Measurements from ENCODE around the gene LEUTX. TPM values are rescaled to one million over a fixed set of nuclear protein-coding genes. Genes with fewer than 3 reads are reported as not detected.

LEUTX gene
- total RNA-seq, 1 experiment from 2014 or later, result not detected

- DNase-seq (ENCODE audit: low spot score), result no peak
- H3K27me3 ChIP-seq (replicated peaks; ENCODE audit: insufficient read depth, low read depth, low read length, poor library complexity), result no peaks in the 10 kb centered on the region
- intact Hi-C loops (cut with micrococcal nuclease; ENCODE audit: unreplicated experiment), result no loop called here
- H3K4me1 ChIP-seq (ENCODE audit: insufficient read depth, low read length, poor library complexity, severe bottlenecking), result peaks cover 9% of the 10 kb centered on the region
- H3K36me3 ChIP-seq (ENCODE audit: insufficient read depth, low read length, poor library complexity, severe bottlenecking), result peaks cover 51% of the 10 kb centered on the region
- no peaks in the 10 kb centered on the region for H3K9me3 ChIP-seq (ENCODE audit: low read depth, low read length, poor library complexity, severe bottlenecking)
- peak overlapping the region; percentile 93 for H3K4me3 ChIP-seq (ENCODE audit: low read depth, low read length, poor library complexity, severe bottlenecking)
- ChIA-PET CTCF (interaction anchor here (1.3 to 1.7 kb wide), 2 partner anchors 11 to 40 kb away, joined by 4 to 5 read pairs; no protein-coding TSS in a partner anchor), POLR2A (ENCODE audit: low non-redundant PET) (interaction anchor here (0.6 kb wide), 1 partner anchor 536 kb away, joined by 3 read pairs; no protein-coding TSS in a partner anchor)
- peak overlapping the region; percentile 91 for H3K27ac ChIP-seq (ENCODE audit: low read depth, low read length, poor library complexity, severe bottlenecking)
- BruUV-seq (replicated peaks), result no TSS peak
- no peak for TF ChIP-seq EZH2 (IDR thresholded peaks at IDR 0.05; ENCODE audit: borderline replicate concordance, low read depth, low read length, poor library complexity, severe bottlenecking)
- TF ChIP-seq, protein P1, sequence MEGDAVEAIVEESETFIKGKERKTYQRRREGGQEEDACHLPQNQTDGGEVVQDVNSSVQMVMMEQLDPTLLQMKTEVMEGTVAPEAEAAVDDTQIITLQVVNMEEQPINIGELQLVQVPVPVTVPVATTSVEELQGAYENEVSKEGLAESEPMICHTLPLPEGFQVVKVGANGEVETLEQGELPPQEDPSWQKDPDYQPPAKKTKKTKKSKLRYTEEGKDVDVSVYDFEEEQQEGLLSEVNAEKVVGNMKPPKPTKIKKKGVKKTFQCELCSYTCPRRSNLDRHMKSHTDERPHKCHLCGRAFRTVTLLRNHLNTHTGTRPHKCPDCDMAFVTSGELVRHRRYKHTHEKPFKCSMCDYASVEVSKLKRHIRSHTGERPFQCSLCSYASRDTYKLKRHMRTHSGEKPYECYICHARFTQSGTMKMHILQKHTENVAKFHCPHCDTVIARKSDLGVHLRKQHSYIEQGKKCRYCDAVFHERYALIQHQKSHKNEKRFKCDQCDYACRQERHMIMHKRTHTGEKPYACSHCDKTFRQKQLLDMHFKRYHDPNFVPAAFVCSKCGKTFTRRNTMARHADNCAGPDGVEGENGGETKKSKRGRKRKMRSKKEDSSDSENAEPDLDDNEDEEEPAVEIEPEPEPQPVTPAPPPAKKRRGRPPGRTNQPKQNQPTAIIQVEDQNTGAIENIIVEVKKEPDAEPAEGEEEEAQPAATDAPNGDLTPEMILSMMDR (conservative IDR thresholded peaks at IDR 0.05; ENCODE audit: low read depth, low read length), result no peak
Measured at GRCh38 chr19:39833160-39833463, 54.5 kb downstream of the LEUTX start.

DNA sequence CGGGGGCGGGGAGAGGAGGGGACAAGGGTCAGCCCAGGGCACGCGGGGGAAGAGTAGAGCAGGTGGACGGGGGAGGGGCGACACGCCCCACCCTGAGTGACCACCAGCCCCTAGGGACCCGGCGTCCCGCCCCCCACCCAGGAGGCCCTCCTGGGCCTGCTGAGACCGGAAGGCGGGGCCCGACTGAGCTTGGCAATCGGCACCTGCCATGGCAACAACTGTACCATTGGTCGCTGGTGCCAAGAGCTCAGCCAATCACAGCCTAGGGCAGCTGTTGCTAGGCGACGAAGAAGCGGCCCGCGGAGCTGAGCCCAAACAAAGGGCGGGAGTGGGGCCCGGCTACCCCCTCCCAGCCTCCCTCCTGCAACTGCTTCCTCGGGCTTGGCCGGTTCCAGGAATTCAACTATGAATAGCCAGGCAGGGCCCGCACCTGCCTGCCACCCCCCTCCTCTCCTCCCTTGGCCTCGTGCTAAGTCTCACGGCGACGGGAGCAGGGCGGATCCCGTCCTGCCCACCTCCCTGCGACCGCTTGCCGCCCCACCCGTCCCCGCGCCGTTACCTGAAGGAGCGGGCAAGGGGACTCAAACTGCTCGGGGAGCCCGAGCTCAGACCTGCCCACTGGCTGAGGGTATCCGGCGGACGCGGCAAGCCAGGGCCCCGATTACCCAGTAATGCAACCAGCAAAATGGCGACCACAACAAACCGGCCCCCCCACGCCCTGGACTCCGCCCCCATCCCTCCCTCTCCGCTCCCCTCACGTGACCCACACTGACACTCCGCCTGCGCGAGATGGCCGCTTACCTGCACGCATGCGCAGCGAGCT lies 55.0 kb downstream of the LEUTX start, which contains the start of gene DYRK1B:
DYRK1B (minus strand) TSS at position 699 of the 823 bp plus-strand sequence. CDS start 2,295 bp downstream, outside the sequence.
- TF ChIP-seq, protein P1 (conservative IDR thresholded peaks at IDR 0.05; ENCODE audit: low read depth, low read length), result no peak
- TF ChIP-seq EZH2 (IDR thresholded peaks at IDR 0.05; ENCODE audit: borderline replicate concordance, low read depth, low read length, poor library complexity, severe bottlenecking), result no peak
- intact Hi-C loops (cut with micrococcal nuclease; ENCODE audit: unreplicated experiment), result no loop called here
- peaks cover 57% of the 10 kb centered on the region for H3K36me3 ChIP-seq (ENCODE audit: insufficient read depth, low read length, poor library complexity, severe bottlenecking)

DNA sequence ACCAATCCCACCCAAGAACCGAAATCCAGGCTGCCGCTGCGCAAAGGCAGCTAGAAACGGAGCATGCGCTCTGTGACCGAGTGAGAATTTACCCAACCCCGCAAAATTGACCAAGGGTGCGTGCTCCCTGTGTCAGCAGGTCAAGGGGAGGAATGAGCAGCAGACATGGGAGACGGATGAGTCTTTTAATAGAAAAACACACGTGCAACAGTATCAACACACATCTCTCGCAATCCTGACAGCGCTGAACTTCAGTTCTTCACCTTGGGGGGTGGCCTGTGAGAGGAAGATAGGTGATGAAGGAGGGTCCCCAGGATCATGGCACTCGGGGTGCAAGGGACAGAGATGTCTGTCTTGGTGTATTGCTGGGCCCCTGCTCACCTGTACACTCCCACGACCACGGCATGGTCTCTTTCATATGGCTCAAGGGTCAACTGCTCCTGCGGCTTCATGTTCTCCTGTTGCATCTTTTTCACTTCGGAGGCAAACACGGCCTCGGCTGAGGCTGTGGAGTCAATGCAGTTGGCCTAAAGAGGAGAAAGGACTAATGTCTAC lies 55.7 kb downstream of the LEUTX start:
- intact Hi-C loops (cut with micrococcal nuclease; ENCODE audit: unreplicated experiment), result no loop called here
- no peak for TF ChIP-seq EZH2 (IDR thresholded peaks at IDR 0.05; ENCODE audit: borderline replicate concordance, low read depth, low read length, poor library complexity, severe bottlenecking)
- TF ChIP-seq, protein P1 (conservative IDR thresholded peaks at IDR 0.05; ENCODE audit: low read depth, low read length), result no peak
- ChIA-PET CTCF (interaction anchor here (0.6 to 1.7 kb wide), 5 partner anchors 8 to 582 kb away, joined by 4 to 5 read pairs (median 4); partner anchors contain the start of gene FBL), POLR2A (ENCODE audit: low non-redundant PET) (interaction anchor here (0.6 to 0.8 kb wide), 5 partner anchors 12 to 443 kb away, joined by 3 to 17 read pairs (median 12); partner anchors contain the start of genes FBL and MED29)
- H3K27ac ChIP-seq (ENCODE audit: low read depth, low read length, poor library complexity, severe bottlenecking), result no peak overlapping the region
- H3K9me3 ChIP-seq (ENCODE audit: low read depth, low read length, poor library complexity, severe bottlenecking), result no peaks in the 10 kb centered on the region
- H3K36me3 ChIP-seq (ENCODE audit: insufficient read depth, low read length, poor library complexity, severe bottlenecking), result peaks cover 64% of the 10 kb centered on the region
- BruUV-seq (replicated peaks), result no TSS peak
- no peak for DNase-seq (ENCODE audit: low spot score)
- H3K4me3 ChIP-seq (ENCODE audit: low read depth, low read length, poor library complexity, severe bottlenecking), result peak overlapping the region; percentile 93
- H3K4me1 ChIP-seq (ENCODE audit: insufficient read depth, low read length, poor library complexity, severe bottlenecking), result peaks cover 9% of the 10 kb centered on the region
- no peaks in the 10 kb centered on the region for H3K27me3 ChIP-seq (replicated peaks; ENCODE audit: insufficient read depth, low read depth, low read length, poor library complexity)

More for the DNA sequence above, 55.0 kb downstream of the LEUTX start, which contains the start of gene DYRK1B:
- BruUV-seq (replicated peaks), result no TSS peak
- Histone ChIP-seq H3K27ac (ENCODE audit: low read depth, low read length, poor library complexity, severe bottlenecking) (peak within 1 kb of the TSS; percentile 91), H3K9me3 (ENCODE audit: low read depth, low read length, poor library complexity, severe bottlenecking) (no peaks in the 10 kb centered on the region), H3K27me3 (replicated peaks; ENCODE audit: insufficient read depth, low read depth, low read length, poor library complexity) (no peaks in the 10 kb centered on the region), H3K4me1 (ENCODE audit: insufficient read depth, low read length, poor library complexity, severe bottlenecking) (peaks cover 9% of the 10 kb centered on the region), H3K4me3 (ENCODE audit: low read depth, low read length, poor library complexity, severe bottlenecking) (peak within 1 kb of the TSS; percentile 93)
- DNase-seq (ENCODE audit: low spot score), result peak; percentile 98
- ChIA-PET POLR2A (ENCODE audit: low non-redundant PET) (interaction anchor here (0.6 to 0.8 kb wide), 7 partner anchors 13 to 537 kb away, joined by 3 to 17 read pairs (median 3); partner anchors contain the start of genes FBL and MED29), CTCF (interaction anchor here (0.6 to 1.7 kb wide), 5 partner anchors 9 to 583 kb away, joined by 4 to 5 read pairs (median 4); partner anchors contain the start of gene FBL)

Data from A673 (cell line).